ENCODE measurements around the gene CPTP. TPM values are rescaled to one million over a fixed set of nuclear protein-coding genes. Genes with fewer than 3 reads are reported as not detected.

The CPTP gene
- polyA plus RNA-seq, 1 donor from 2014 or later = 31.7 TPM

DNA sequence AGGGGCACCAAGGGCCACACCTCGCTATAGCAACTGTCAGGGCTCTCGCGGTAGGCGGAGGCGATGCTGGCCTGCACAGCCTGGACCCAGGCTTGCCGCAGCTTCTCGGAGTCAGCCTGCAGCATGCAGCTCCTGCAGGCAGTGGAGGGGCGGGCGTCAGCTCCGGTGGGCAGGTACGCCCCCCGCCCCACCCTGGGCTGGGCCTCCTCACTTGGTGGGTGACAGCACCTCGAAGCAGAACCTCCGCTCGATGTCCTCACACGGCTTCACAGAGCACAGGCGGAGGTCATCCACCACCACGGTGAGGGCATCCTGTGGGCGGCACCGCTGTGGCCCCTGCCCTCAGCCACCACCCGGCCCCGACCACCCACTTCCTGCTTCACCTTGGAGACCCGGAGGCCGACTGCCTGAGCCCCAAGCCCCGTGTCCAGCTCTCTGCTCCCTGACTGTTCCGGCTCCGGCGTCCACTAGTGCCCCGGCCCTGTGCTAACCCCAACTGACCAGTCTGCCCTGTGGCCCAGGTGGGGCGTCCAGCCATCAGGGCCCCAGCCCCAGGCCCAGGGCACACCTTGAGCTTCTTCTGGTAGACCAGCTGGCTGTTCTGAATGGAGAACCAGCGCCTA is 26.7 kb upstream of the CPTP start:
- Mint-ChIP-seq H3K27me3 (no peaks in the 10 kb centered on the region), H3K4me3 (no peak overlapping the region), H3K4me1 (peaks cover 0 to 6% (median 0%) of the 10 kb centered on the region in 3 donors)

GRCh38 chr1:1298861-1299685 is 25.5 kb upstream of the CPTP start:
- no peak overlapping the region for H3K27ac Mint-ChIP-seq
- peaks cover 0 to 6% (median 0%) of the 10 kb centered on the region in 3 donors for H3K4me1 Mint-ChIP-seq
- H3K4me3 Mint-ChIP-seq = no peak overlapping the region
- no peaks in the 10 kb centered on the region for H3K27me3 Mint-ChIP-seq
- no peaks in the 10 kb centered on the region for H3K9me3 Mint-ChIP-seq
- no peaks in the 10 kb centered on the region for H3K36me3 Mint-ChIP-seq

More for the DNA sequence above, 26.7 kb upstream of the CPTP start:
- H3K36me3 Mint-ChIP-seq = no peaks in the 10 kb centered on the region
- no peaks in the 10 kb centered on the region for H3K9me3 Mint-ChIP-seq
- H3K27ac Mint-ChIP-seq = no peak overlapping the region

DNA sequence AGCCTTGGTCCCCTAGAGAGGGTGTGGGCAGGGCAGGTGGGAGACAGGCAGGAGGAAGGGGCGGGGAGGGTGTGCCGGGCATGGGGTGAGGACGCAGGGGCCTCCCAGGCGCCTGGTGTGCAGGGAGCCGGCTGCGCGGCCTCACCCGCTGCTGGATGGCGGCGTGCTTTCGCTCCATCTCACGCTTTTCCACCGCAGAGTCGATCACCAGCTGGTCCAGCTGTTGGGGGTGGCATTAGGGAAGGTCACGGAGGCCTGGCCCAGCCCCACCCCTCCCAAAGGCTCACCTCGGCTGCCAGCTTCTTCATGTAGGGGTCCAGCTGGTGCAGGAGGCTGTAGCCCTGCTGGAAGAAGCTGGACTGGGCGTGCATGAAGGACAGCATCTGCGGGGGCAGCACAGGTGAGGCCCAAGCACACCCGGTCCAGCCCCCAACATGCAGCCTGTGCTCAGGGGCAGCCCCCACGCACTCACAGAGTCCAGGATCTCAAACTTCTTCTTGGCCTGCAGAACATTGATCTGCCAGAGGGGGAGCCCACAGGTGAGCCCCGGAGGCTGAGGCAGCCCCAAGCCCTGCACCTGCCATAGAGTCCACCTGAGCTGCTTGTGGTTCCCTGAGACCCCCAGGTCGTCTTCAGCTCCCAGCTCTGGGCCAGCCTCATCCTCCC is 24.8 kb upstream of the CPTP start:
- H3K4me1 Mint-ChIP-seq = peaks cover 0 to 7% (median 2%) of the 10 kb centered on the region in 3 donors
- no peaks in the 10 kb centered on the region for H3K27me3 Mint-ChIP-seq
- peak overlapping the region in 1 of 4 donors; percentile 50 for H3K4me3 Mint-ChIP-seq
- H3K27ac Mint-ChIP-seq = no peak overlapping the region
- no peaks in the 10 kb centered on the region for H3K36me3 Mint-ChIP-seq
- H3K9me3 Mint-ChIP-seq = no peaks in the 10 kb centered on the region

DNA sequence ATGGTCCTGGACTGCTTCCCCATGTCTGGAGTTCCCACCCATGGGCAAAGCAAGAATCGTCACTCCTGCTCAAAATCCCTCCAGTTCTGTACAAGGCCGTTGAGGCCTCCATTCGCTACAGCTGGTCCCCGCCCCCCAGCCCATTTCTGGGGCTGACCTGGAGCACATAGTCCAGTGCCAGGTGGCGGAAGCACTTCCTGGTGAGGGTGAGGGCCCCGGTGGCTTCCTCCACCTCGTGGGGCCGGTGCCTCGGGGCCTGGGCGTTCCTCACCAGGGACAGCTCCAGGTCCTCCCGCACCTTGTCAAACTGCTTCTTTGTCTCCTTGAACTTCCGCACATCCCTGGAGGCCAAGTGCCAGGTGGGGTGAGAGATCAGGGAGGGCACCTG is 24.3 kb upstream of the CPTP start:
- Mint-ChIP-seq H3K4me1 (peaks cover 3 to 7% (median 5%) of the 10 kb centered on the region in 3 donors), H3K4me3 (peak overlapping the region in 1 of 4 donors; percentile 50), H3K27me3 (no peaks in the 10 kb centered on the region), H3K36me3 (no peaks in the 10 kb centered on the region), H3K9me3 (no peaks in the 10 kb centered on the region), H3K27ac (no peak overlapping the region)

- Mint-ChIP-seq H3K27me3 (no peaks in the 10 kb centered on the region), H3K4me3 (no peak overlapping the region), H3K4me1 (peaks cover 13 to 16% (median 16%) of the 10 kb centered on the region in 3 donors), H3K36me3 (no peaks in the 10 kb centered on the region), H3K27ac (no peak overlapping the region), H3K9me3 (no peaks in the 10 kb centered on the region)
Observed at GRCh38 chr1:1302006-1302430, 22.6 kb upstream of the CPTP start.

DNA sequence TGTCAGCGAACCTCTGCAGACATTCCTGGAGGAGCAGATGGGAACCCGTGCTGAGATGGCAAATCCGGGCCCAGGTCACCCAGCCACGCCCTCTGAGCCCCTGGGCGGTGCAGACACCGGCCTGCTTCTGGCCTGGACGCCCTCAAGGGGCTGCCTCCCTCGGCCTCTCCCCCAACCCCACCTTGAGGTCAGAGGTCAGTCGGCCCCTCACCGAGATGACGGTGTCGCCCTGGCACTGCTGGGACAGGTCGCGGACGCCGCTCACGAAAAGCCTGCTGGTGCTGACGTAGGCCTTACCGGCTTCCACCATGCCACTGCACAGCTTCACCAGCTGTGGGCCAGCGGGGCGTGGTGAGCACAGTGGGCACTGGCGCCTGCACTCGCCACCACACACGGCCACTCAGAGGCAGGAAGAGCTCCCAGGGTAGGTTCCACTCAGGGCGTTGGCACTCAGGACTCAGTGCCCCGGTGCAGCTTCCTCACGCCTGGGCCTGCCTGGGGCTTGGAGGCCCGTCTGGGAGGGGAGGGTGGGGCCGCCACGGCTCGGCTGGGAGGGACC is 21.6 kb upstream of the CPTP start:
- Mint-ChIP-seq H3K4me3 (no peak overlapping the region), H3K27ac (no peak overlapping the region), H3K9me3 (no peaks in the 10 kb centered on the region), H3K36me3 (no peaks in the 10 kb centered on the region), H3K27me3 (no peaks in the 10 kb centered on the region), H3K4me1 (peaks cover 13 to 18% (median 16%) of the 10 kb centered on the region in 3 donors)

- Mint-ChIP-seq H3K27me3 (no peaks in the 10 kb centered on the region), H3K36me3 (no peaks in the 10 kb centered on the region), H3K4me3 (no peak overlapping the region), H3K9me3 (no peaks in the 10 kb centered on the region), H3K4me1 (peaks cover 13 to 18% (median 16%) of the 10 kb centered on the region in 3 donors), H3K27ac (no peak overlapping the region)
Observed at GRCh38 chr1:1303736-1304135, 20.9 kb upstream of the CPTP start.

DNA sequence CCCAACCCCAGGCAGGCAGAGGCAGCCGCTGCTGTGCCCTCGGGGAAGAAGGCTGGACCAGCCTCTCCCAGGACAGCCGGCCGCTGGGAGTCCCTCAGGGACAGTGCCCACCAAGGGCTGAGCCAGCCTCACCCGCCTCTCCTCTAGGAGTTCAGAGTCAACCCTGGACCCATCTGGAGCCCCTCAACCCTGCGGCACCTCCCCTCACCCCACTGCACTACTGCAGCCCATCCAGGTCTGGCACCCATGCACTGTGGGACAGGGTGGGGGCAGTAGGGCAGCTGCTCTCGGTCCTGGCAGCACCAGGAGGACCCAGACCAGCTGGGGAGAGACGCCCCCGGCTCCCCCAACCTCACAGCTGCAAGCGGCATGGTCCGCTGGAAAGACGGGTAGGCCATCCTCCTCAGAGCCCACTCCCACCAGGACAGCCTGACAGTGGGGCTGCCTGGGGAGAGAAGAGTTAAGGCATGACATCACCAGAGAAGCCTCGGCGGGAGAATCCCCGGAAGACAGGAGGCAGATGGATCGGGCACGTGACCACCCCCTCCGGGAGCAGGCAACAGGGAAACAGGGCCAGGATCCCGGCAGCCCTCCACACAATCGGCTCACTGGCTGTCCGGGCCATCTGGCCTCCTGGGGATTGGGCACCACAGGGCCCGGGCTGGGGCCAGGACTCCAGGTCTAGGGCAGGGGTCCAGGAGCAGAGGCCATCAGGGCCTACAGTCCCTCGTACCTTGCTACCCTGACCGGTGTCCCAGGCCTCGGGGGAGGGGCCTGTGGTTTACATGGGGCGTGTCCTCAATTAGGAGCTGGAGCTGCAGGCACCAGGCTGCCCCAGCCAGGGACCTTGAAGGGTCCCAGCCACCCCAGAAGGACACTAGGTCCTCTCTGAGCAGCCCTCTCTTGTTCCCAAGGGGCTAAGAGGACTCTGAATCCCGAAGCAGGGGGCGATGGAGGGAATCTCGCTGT is 20.0 kb upstream of the CPTP start:
- Mint-ChIP-seq H3K9me3 (no peaks in the 10 kb centered on the region), H3K4me1 (peaks cover 13 to 18% (median 18%) of the 10 kb centered on the region in 3 donors), H3K36me3 (no peaks in the 10 kb centered on the region), H3K4me3 (peak overlapping the region; percentile 87 to 96 (median 94)), H3K27me3 (no peaks in the 10 kb centered on the region), H3K27ac (peak overlapping the region; percentile 84 to 95 (median 87))

GRCh38 chr1:1305300-1306069 is 19.1 kb upstream of the CPTP start:
- peak overlapping the region; percentile 84 to 95 (median 87) for H3K27ac Mint-ChIP-seq
- H3K27me3 Mint-ChIP-seq = no peaks in the 10 kb centered on the region
- H3K36me3 Mint-ChIP-seq = no peaks in the 10 kb centered on the region
- no peaks in the 10 kb centered on the region for H3K9me3 Mint-ChIP-seq
- H3K4me3 Mint-ChIP-seq = peak overlapping the region; percentile 87 to 96 (median 94)
- peaks cover 12 to 18% (median 13%) of the 10 kb centered on the region in 3 donors for H3K4me1 Mint-ChIP-seq

DNA sequence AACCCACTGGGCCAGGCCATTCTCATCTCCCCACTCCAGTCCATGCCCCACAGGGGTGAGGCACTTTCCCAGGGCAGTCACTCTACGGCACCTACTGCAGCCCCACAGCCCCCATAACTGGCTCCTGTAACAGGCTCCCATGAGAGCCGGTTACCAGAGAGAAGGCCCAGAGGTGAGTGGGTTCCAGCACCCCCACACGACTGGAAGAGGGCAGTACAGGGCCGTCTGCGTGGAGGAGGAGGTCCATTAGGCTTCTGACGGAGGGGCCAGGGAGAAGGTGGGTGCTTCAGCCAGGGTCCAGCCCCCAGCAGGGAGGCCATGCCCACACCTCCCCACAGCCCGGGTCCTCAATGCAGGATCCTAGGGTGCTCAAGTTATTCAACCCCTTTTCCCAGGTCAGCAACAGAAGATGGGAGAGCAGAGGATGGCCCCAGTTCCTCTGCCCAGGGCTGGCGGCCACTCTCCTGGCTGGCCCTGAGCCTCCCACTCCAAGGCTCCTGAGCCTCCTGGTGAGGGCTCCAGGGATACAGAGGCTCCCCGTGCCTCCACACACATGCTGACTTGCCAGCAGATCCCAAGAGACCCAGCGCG is 18.4 kb upstream of the CPTP start:
- no peaks in the 10 kb centered on the region for H3K36me3 Mint-ChIP-seq
- no peaks in the 10 kb centered on the region for H3K9me3 Mint-ChIP-seq

DNA sequence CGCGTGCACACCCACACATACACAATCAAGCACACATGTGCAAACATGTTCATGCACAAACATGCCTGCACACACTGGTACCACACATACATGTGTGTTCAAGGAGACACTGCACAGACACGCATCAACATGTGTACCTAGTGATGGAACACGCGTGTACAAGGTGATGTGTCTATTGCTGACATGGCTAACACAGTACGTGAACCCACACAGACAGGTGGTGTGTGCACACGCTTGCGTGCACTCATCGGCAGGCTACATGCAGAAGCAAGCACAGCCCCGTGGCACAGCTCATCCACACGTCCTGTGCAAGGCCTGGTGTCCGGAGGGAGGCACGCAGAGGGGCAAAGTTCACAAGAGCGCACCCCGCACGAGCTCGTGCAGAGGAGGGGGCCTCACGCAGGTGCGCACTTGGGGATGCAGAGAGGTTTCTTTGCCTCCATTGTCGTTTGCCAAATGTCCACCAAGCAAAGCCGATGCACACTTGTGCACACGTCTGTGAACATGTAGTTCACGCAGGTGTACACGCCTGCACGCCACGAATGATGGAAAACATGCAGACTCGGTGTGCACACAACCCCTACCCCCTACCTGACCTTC is 17.8 kb upstream of the CPTP start:
- Mint-ChIP-seq H3K36me3 (no peaks in the 10 kb centered on the region), H3K4me3 (peak overlapping the region; percentile 87 to 96 (median 94)), H3K27me3 (no peaks in the 10 kb centered on the region), H3K27ac (peak overlapping the region in 2 of 3 donors; percentile 81 to 95), H3K4me1 (peaks cover 12 to 18% (median 13%) of the 10 kb centered on the region in 3 donors), H3K9me3 (no peaks in the 10 kb centered on the region)

More for the DNA sequence above, 18.4 kb upstream of the CPTP start:
- Mint-ChIP-seq H3K27me3 (no peaks in the 10 kb centered on the region), H3K4me1 (peaks cover 12 to 18% (median 13%) of the 10 kb centered on the region in 3 donors), H3K27ac (peak overlapping the region in 2 of 3 donors; percentile 81 to 95), H3K4me3 (peak overlapping the region; percentile 87 to 96 (median 94))

DNA sequence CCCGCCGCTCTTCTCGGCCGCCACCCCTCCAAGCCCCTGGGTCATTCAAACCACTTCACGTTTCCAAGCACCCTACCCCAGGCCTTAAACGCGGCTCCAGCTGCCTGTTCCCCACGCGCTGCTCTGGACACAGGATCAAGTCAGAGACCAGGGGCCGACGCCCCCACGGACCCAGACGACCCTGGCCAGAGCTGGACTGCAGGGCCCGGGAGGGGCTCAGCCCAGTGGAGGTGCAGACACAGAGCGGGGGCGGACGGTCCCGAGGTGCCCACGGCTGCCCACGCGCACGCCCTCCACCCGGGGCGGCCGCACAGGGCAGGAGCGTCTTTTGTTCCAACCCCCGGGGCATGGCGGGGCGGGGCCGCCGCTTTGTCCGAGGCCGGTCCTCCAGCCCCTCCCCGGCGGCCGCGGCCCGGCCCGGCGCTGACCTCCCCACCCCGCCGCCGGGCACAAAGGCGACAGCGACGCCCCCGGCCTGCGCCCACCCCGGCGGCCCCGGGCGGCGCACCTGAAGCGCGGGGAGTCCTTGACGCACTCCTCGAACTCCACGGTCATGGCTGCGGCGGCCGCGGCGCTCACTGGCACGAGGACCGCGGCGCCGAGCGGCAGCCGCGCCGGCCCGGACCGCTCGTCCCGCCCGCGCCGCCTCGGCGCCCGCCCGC is 17.2 kb upstream of the CPTP start:
- Mint-ChIP-seq H3K36me3 (no peaks in the 10 kb centered on the region), H3K4me3 (peak overlapping the region; percentile 87 to 96 (median 94)), H3K27ac (peak overlapping the region in 2 of 3 donors; percentile 81 to 95), H3K4me1 (peaks cover 12 to 18% (median 13%) of the 10 kb centered on the region in 3 donors), H3K27me3 (no peaks in the 10 kb centered on the region), H3K9me3 (no peaks in the 10 kb centered on the region)

All from IgD-negative memory B cell (primary cell).